Mononuclear cell (primary cell): ENCODE measurements around the gene BMP2K. TPM values are rescaled to one million over a fixed set of nuclear protein-coding genes. Genes with fewer than 3 reads are reported as not detected.

Experiments used
- H3K27me3 ChIP-seq: 2 replicates; pipeline ENCODE4 v1.6.0; 2011; ENCODE audit warnings: low read length, control low read depth; ENCODE audit not compliant: insufficient read depth
- H3K4me1 ChIP-seq: 2 replicates; pipeline ENCODE4 v1.5.1; 2011; ENCODE audit warnings: mild to moderate bottlenecking, low read length, control low read depth; ENCODE audit not compliant: insufficient read depth
- H3K4me3 ChIP-seq: 2 replicates; pipeline ENCODE4 v1.5.1; 2011; ENCODE audit warnings: mild to moderate bottlenecking, low read length, moderate library complexity
- H3K9me3 ChIP-seq: 2 replicates; pipeline ENCODE4 v1.5.1; 2011; ENCODE audit warnings: low read depth, mild to moderate bottlenecking, control low read depth, low read length
- total RNA-seq: library from RNA; depleted of rRNA; stranded (reverse); fragments of >200 nt; gene quantifications from one replicate; pipeline ENCODE4 v1.2.3, GENCODE V29; 2012

BMP2K gene
- total RNA-seq, result 24.7 TPM

DNA sequence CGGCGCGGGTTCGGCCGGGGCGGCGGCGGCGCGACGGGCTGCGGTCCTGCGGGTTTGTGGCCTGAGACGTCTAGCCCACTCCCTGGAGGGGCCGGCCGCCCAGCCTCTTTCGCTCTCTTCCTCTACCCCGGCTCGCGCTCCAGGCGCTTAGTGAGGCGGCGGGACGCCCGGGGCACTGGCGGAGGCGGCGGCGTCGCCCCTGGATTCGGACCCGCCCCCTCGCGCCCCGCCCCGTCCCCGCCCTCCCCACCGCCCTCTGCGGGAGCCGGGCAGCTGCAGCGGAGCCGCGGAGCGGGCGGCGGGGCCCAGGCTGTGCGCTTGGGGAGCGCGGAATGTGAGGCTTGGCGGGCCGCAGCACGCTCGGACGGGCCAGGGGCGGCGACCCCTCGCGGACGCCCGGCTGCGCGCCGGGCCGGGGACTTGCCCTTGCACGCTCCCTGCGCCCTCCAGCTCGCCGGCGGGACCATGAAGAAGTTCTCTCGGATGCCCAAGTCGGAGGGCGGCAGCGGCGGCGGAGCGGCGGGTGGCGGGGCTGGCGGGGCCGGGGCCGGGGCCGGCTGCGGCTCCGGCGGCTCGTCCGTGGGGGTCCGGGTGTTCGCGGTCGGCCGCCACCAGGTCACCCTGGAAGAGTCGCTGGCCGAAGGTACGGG, at the start of gene BMP2K:
Gene BMP2K (plus strand): TSS at position 272 of the 650 bp plus-strand sequence. CDS start 194 bp downstream, at position 466.
- peaks cover 35% of the 10 kb centered on the region for H3K4me1 ChIP-seq
- H3K27me3 ChIP-seq, result no peaks in the 10 kb centered on the region
- no peaks in the 10 kb centered on the region for H3K9me3 ChIP-seq
- peak within 1 kb of the TSS; percentile 89 for H3K4me3 ChIP-seq

DNA sequence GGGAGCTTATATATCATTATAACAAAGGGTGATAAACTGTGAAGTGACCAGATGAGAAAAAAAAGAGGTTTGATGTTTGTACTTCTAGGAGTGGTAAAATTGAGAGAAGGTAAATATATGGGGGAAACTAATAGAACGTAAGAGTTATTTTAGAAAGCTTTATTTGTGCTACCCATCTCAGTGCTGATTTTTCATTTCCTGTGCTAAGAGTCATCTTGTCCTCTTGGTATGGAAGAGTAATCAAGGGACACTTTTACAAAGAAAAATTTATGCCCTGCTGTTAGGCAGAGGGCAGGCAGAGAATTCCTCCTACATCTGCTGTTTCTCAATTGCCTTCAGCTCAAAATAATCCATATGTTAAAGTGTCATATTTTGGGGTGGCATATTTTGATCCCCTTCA, 49.6 kb upstream of the BMP2K start:
- Histone ChIP-seq H3K27me3 (no peaks in the 10 kb centered on the region), H3K4me1 (peaks cover 24% of the 10 kb centered on the region), H3K4me3 (no peak overlapping the region), H3K9me3 (no peaks in the 10 kb centered on the region)

DNA sequence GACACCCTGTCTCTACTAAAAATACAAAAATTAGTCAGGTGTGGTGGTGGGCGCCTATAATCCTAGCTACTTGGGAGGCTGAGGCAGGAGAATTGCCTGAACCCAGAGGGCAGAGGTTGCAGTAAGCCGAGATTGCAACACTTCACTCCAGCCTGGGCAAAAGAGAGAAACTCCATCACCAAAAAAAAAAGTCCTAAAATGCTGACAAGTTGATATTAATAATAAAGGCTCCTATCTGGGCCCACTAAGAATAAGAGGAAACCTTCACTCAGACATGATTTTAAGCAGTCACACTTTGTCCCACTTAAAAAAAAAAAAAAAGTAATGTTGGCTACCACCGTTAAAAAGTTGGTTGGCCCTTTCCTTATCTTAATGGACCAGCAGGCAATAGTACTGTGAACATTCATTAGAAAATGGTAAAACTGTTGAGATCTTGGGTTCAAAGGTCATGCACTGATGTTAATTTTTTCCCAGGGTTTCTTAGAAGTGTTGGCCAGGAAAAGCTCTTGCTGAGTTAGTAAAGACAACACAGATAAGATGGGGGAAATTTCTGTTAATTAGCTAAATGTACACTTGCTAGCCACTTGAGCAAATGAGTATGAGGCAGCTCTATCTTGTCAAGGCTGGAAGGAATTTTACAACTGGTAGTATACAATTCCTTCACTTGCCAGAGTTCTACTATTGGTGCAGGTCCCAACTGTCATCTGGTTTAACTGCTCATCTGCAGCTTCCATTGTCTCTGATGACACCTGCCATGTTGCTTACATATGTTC, 43.6 kb upstream of the BMP2K start:
- H3K4me1 ChIP-seq, result peaks cover 7% of the 10 kb centered on the region
- no peak overlapping the region for H3K4me3 ChIP-seq
- no peaks in the 10 kb centered on the region for H3K9me3 ChIP-seq
- no peaks in the 10 kb centered on the region for H3K27me3 ChIP-seq

DNA sequence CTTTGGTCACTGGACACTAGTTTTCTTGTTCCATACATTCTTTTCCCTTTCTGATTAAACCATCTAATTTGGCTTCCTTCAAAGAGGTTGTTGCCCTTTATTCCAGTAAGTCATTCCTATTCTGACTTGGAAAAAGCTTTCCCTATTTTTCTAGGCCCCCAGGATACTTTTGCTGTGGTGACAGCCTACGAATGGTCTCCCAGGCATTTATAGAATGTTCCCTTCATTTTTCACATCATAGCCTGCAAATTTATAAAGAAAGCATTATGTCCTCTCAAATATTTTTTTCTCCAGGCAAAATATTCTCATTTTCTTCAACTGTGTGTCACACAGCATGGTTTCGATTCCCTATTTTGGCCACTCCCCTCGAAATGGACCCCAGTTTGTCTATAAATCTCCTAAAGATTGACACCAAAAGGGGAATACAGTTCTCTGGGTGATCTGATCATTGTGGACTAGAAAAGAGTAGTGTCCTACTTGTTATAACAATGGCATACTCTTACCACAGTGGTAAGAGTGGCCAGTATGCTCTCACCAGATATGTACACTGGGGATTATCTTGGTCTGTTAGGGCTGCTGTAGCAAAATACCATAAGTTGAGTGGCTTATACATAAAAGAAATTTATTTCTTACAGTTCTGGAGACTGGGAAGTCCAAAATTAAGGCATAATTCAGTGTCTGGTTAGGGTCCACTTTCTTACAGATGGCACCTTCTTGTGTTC, 41.5 kb upstream of the BMP2K start:
- no peaks in the 10 kb centered on the region for H3K9me3 ChIP-seq
- no peaks in the 10 kb centered on the region for H3K27me3 ChIP-seq
- no peak overlapping the region for H3K4me3 ChIP-seq
- peaks cover 9% of the 10 kb centered on the region for H3K4me1 ChIP-seq

DNA sequence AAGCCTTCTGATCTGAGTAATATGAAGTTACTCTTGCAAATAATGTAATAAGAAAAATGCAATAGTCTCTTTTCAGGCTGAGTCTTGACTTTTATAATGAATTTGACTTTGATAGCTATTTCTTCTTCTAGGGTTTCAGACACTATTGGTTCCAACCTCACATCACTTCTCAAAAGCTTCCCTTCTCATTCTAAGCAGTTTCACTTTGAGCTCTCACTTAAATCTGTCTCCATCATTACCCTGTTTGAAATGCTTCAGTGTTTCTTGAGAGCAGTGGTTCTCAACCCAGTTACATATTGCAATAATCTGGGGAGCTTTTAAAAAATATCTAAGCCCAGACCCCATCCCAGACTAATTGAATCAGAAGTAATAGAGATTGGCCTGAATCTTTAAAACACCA, 40.5 kb upstream of the BMP2K start:
- Histone ChIP-seq H3K4me3 (no peak overlapping the region), H3K27me3 (no peaks in the 10 kb centered on the region), H3K9me3 (no peaks in the 10 kb centered on the region), H3K4me1 (peaks cover 9% of the 10 kb centered on the region)

DNA sequence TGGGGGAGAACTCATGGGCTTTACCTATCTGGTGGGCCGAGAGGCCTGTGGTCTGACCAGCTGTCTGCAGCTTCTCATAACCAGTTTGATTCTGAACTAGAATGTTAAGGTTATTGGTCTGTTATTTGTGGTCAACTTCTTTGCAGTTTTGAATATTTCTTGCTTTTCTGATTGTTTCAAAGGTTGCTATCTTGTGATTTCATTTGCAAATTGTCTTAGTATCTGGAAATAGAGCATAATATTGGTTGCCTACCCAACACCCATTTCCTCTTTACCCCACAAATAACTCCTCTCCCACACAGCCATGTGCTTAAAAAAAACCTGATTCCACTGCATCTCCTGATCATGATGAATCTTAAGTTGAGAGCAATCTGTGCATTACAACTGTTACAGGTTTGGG, 39.1 kb upstream of the BMP2K start:
- H3K4me3 ChIP-seq, result no peak overlapping the region
- H3K4me1 ChIP-seq, result peaks cover 9% of the 10 kb centered on the region
- no peaks in the 10 kb centered on the region for H3K9me3 ChIP-seq
- H3K27me3 ChIP-seq, result no peaks in the 10 kb centered on the region

DNA sequence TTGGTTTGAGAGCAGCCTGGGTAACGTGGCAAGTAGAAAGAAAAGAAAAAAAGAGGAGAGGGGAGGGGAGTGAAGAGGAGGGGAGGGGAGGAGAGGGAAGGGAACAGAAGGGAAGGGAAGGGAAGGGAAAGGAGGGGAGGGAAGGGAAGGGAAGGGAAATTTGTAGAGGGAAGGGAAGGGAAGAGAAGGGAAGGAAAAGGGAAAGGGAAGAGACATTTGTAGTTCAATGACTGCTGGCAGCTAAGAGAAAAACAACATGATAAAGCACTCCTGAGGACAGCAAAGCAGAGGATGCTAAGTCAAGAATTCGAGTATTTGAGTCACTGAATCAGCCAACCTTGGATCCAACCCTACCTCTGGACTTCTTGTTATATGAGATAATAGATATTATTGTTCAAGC, 38.2 kb upstream of the BMP2K start:
- H3K4me3 ChIP-seq, result no peak overlapping the region
- no peaks in the 10 kb centered on the region for H3K9me3 ChIP-seq
- no peaks in the 10 kb centered on the region for H3K27me3 ChIP-seq
- peaks cover 9% of the 10 kb centered on the region for H3K4me1 ChIP-seq

DNA sequence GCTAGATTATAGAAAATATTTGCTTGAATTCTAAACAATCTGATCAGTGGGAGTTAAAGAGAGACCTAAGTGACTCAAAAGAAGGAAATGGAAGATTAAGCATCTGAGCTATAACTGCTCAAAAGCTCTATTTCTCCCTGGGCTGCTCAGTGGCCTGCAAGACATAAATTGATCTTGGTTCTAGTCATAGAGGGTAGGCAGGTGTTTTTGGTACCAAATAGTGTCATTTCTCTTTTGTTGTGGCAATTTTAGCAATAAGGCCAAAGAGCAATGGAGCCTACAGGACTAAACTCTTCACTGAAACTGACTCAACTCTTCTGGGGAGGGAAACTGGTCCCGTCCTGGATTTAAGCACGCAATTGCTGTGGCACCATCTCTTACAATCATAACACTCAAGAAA, 33.9 kb upstream of the BMP2K start:
- Histone ChIP-seq H3K4me3 (no peak overlapping the region), H3K4me1 (peaks cover 3% of the 10 kb centered on the region)

DNA sequence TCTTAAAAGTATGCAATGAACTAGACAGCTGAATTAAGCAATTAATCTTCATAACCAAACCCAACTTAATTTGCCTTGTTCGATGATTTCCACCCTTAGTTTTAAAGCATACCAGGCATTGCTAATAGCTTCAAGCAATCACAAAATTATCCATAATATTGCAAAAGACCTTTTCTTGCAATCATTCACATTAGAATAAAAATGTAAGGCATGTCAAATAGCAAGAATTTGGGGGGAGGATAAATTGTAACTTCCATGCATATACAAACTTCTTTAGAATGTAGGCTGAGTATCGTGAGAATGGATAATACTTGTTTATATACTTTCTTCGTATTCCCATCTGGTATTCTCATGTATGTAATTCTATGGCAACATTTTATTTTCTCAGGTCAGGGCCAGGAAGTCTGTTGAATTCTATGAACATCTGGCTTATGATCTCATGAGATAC, 28.7 kb upstream of the BMP2K start:
- H3K9me3 ChIP-seq, result no peaks in the 10 kb centered on the region
- H3K4me3 ChIP-seq, result no peak overlapping the region
- no peaks in the 10 kb centered on the region for H3K27me3 ChIP-seq
- H3K4me1 ChIP-seq, result peaks cover 19% of the 10 kb centered on the region

More for the DNA sequence above, 33.9 kb upstream of the BMP2K start:
- Histone ChIP-seq H3K27me3 (no peaks in the 10 kb centered on the region), H3K9me3 (no peaks in the 10 kb centered on the region)

DNA sequence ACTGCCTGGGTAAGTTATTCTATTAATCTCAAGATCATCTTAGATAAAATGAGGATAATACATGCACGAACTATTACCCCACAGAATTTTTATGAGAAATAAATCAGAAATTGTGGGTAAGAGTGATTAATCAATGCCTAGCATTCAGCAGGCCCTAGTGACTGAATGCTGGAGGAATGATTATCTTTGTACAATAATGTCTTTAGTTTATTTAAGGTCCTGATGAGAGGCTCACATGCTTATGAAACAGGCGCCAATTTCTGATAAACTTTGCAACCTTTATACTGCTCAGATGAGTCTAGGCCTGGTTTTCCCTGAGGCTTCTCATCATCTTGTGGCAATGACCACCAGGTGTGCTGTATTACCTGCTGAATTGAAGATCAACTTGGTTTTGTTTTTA, 27.8 kb upstream of the BMP2K start:
- no peaks in the 10 kb centered on the region for H3K27me3 ChIP-seq

DNA sequence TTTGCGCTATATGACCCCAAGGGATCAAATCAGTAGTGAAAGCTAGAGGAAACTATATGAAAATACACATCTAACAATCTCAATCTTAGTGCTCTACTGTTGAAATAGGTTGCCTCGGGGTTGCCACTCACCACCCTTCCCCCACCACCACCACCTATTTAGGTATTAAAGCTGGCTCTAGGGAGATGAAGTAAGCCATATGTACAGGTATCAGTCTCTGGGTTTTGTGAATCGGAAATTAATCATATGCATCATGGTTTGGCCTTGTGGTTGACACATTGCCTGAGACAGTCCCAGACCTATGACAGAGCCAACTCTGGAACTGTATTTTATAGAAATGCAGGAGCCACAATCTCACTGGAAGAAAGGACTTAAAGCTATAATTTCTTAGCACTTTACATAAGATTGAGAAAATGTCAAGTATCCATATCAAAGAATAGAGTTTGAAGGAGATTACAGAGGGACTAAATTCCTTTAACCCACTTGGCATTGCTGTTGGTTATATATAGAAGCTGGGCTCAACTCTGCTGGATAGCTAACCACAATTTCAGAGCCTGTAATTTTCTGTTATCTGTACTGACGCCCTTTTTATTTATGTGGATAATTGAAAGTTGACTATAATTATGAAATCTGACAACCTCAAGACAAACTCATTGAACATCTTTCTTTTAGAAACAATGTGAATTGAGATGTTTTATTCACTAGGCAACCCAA, 26.7 kb upstream of the BMP2K start:
- Histone ChIP-seq H3K9me3 (no peaks in the 10 kb centered on the region), H3K4me3 (no peak overlapping the region), H3K4me1 (peaks cover 24% of the 10 kb centered on the region), H3K27me3 (no peaks in the 10 kb centered on the region)

More for the DNA sequence above, 27.8 kb upstream of the BMP2K start:
- Histone ChIP-seq H3K4me1 (peaks cover 24% of the 10 kb centered on the region), H3K9me3 (no peaks in the 10 kb centered on the region), H3K4me3 (no peak overlapping the region)

DNA sequence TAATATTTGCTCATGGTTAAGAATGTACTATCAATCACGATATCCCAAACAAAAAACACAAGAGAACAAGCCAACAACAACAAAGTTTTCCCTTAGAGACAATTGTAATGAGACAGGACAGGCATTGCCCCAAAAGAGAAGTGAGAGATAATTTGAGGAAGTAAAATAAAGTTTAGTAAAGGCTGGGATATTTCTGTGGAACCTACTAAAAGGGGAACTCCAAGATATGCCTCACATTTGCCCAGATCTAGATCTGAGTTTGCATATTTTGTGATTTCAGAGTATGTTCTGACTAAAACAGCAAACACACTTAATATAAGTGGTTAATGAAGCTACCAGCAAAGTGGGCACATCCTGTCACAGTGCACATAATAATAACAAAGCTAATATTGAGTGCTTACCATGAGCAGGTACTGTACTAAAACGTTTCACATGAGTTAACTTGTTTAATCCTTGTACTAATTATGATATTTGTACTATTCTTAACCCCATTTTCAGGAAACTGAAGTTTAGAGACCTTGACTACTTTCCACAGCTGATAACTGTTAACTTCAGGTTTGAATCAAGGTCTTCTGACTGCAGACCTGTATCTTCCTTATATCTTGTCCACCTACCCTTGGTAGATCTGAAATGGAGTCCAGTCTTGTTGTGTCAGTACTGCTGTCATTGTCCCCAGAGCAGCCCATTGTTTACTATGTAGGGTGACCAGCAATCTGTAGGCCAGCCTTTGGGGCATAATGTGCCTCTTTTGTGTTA, 26.0 kb upstream of the BMP2K start:
- no peaks in the 10 kb centered on the region for H3K9me3 ChIP-seq
- no peak overlapping the region for H3K4me3 ChIP-seq
- no peaks in the 10 kb centered on the region for H3K27me3 ChIP-seq
- H3K4me1 ChIP-seq, result peaks cover 24% of the 10 kb centered on the region

DNA sequence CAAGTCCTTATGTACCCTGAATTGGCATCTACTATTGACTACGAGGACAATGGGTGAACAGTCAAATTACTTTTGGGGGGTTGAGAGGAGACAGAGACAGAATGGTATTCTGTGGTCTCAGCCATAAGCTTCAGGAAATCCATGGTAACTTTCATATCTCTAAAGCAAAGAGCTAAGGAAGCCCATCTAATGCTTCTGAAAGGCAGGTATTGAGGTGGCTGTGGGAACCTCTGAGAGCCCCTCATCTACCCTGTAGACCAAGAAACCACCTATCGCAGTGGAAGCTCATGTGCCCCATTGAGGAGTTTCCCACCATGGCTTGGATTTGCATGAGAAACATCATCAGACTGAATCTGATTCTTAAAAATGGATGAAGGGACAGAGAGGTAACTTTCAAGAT, 23.1 kb upstream of the BMP2K start:
- peaks cover 24% of the 10 kb centered on the region for H3K4me1 ChIP-seq
- H3K4me3 ChIP-seq, result no peak overlapping the region
- H3K27me3 ChIP-seq, result no peaks in the 10 kb centered on the region
- H3K9me3 ChIP-seq, result no peaks in the 10 kb centered on the region

DNA sequence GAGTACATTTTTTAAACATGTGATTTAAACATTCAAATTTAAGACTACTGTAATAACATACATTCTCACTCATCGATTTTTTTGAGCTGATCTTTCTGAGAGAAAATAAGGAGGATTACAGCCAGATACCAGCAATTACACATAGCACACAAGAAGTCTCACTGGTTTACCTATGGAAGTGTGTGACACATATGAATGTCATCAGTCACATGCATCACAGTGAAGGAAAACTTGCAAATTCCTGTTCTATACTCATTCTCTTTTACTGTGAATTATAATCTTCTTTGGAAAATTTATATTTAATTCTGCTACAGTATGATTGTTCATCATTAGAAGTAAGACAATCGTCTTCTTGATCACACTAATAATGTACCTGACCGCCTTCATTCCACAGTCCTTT, 21.3 kb upstream of the BMP2K start:
- Histone ChIP-seq H3K4me1 (peaks cover 16% of the 10 kb centered on the region), H3K27me3 (no peaks in the 10 kb centered on the region), H3K9me3 (no peaks in the 10 kb centered on the region), H3K4me3 (no peak overlapping the region)
